Right atrium auricular region (tissue), 2 donors: ENCODE results near the gene SCN1B. TPM values are rescaled to one million over a fixed set of nuclear protein-coding genes. Genes with fewer than 3 reads are reported as not detected.
"Not testable (repeated sequence)": the region's sequence is repeated elsewhere in the genome, so short reads cannot be mapped to it uniquely, and the experiment has no call there.

Source experiments
- DNase-seq: peaks from one replicate; pipeline ENCODE4 v3.0.0-alpha.2; 2019; ENCODE audit warnings: low spot score
- H3K27ac ChIP-seq, 2 donors: fragments of 200-600 bp; sonication (generic); 1 replicate in 1 of 2; 2 replicates in 1 of 2; pipeline ENCODE4 v1.5.1; 2016 to 2019
- H3K27me3 ChIP-seq, 2 donors: fragments of 200-600 bp; sonication (generic); one replicate each; pipeline versions ENCODE4 v1.5.1 to v1.6.0; 2017 to 2019
- H3K36me3 ChIP-seq: fragments of 200-600 bp; sonication (generic); one replicate; pipeline ENCODE4 v1.5.1; 2016
- H3K4me1 ChIP-seq, 2 donors: fragments of 200-600 bp; sonication (generic); one replicate each; pipeline versions ENCODE4 v1.5.1 to v1.6.0; 2017 to 2019
- H3K4me3 ChIP-seq, 2 donors: fragments of 200-600 bp; sonication (generic); 1 replicate in 1 of 2; 2 replicates in 1 of 2; pipeline ENCODE4 v1.5.1; 2017 to 2019; ENCODE audit warnings: mild to moderate bottlenecking in 1 of 2, moderate library complexity in 1 of 2
- H3K9me3 ChIP-seq, 2 donors: fragments of 200-600 bp; sonication (generic); one replicate each; pipeline ENCODE4 v1.5.1; 2019
- CTCF ChIP-seq, 2 donors: fragments of 200-600 bp; sonication (generic); IDR thresholded peaks; one replicate each; pipeline ENCODE4 v1.5.1; 2019; ENCODE audit warnings: antibody characterized with exemption in 2 of 2
- total RNA-seq, 2 donors: library from RNA; depleted of rRNA; stranded (reverse); fragments of >200 nt; gene quantifications; one replicate each; pipeline ENCODE4 v1.1.0, GENCODE V29; 2016

Gene SCN1B
- total RNA-seq, 2 donors from 2014 or later, result 57.3 to 119 TPM

- no peak overlapping the region for H3K27ac ChIP-seq
- no peaks in the 10 kb centered on the region for H3K27me3 ChIP-seq
- TF ChIP-seq CTCF (IDR thresholded peaks at IDR 0.05), result no peak
- H3K4me1 ChIP-seq, result peaks cover 0 to 14% of the 10 kb centered on the region in 2 donors
- H3K9me3 ChIP-seq, result no peaks in the 10 kb centered on the region
- H3K36me3 ChIP-seq, result no peaks in the 10 kb centered on the region
- no peak for DNase-seq
- no peak overlapping the region for H3K4me3 ChIP-seq
Measured at GRCh38 chr19:34988119-34988518, 42.2 kb upstream of the SCN1B start.

GRCh38 chr19:34989298-34989697 lies 41.0 kb upstream of the SCN1B start:
- no peak for DNase-seq
- H3K27ac ChIP-seq, result no peak overlapping the region

GRCh38 chr19:34990578-34991192 lies 39.6 kb upstream of the SCN1B start:
- no peaks in the 10 kb centered on the region for H3K36me3 ChIP-seq
- H3K27me3 ChIP-seq, result no peaks in the 10 kb centered on the region
- peaks cover 0 to 20% of the 10 kb centered on the region in 2 donors for H3K4me1 ChIP-seq
- H3K4me3 ChIP-seq, result no peak overlapping the region
- DNase-seq, result no peak
- no peak for TF ChIP-seq CTCF (IDR thresholded peaks at IDR 0.05)
- H3K27ac ChIP-seq, result no peak overlapping the region
- no peaks in the 10 kb centered on the region for H3K9me3 ChIP-seq

More at GRCh38 chr19:34989298-34989697, 41.0 kb upstream of the SCN1B start:
- no peak overlapping the region for H3K4me3 ChIP-seq
- peaks cover 0 to 17% of the 10 kb centered on the region in 2 donors for H3K4me1 ChIP-seq
- no peak for TF ChIP-seq CTCF (IDR thresholded peaks at IDR 0.05)
- H3K27me3 ChIP-seq, result no peaks in the 10 kb centered on the region
- no peaks in the 10 kb centered on the region for H3K36me3 ChIP-seq
- no peaks in the 10 kb centered on the region for H3K9me3 ChIP-seq

GRCh38 chr19:34991542-34992333 lies 38.5 kb upstream of the SCN1B start:
- H3K9me3 ChIP-seq, result no peaks in the 10 kb centered on the region
- no peak for DNase-seq
- no peaks in the 10 kb centered on the region for H3K36me3 ChIP-seq
- no peaks in the 10 kb centered on the region for H3K27me3 ChIP-seq
- TF ChIP-seq CTCF (IDR thresholded peaks at IDR 0.05), result no peak
- H3K4me1 ChIP-seq, result peaks cover 0 to 21% of the 10 kb centered on the region in 2 donors
- no peak overlapping the region for H3K27ac ChIP-seq
- no peak overlapping the region for H3K4me3 ChIP-seq

- H3K36me3 ChIP-seq, H3K27me3 ChIP-seq, DNase-seq, H3K27ac ChIP-seq, H3K4me3 ChIP-seq, H3K9me3 ChIP-seq: not testable (repeated sequence)
- peaks cover 0 to 21% of the 10 kb centered on the region in 2 donors for H3K4me1 ChIP-seq
Measured at GRCh38 chr19:34992582-34992981, 37.7 kb upstream of the SCN1B start.

GRCh38 chr19:34994286-34994642 lies 36.0 kb upstream of the SCN1B start:
- no peak for DNase-seq
- H3K27ac ChIP-seq, result peak overlapping the region; percentile 51 to 71
- H3K36me3 ChIP-seq, result no peaks in the 10 kb centered on the region
- peaks cover 0 to 29% of the 10 kb centered on the region in 2 donors for H3K4me1 ChIP-seq
- H3K27me3 ChIP-seq, result no peaks in the 10 kb centered on the region
- no peaks in the 10 kb centered on the region for H3K9me3 ChIP-seq
- no peak for TF ChIP-seq CTCF (IDR thresholded peaks at IDR 0.05)
- H3K4me3 ChIP-seq, result no peak overlapping the region
